ENCODE results near the gene KRTDAP.
"Not testable (repeated sequence)": the region's sequence is repeated elsewhere in the genome, so short reads cannot be mapped to it uniquely, and the experiment has no call there.

KRTDAP gene

DNA sequence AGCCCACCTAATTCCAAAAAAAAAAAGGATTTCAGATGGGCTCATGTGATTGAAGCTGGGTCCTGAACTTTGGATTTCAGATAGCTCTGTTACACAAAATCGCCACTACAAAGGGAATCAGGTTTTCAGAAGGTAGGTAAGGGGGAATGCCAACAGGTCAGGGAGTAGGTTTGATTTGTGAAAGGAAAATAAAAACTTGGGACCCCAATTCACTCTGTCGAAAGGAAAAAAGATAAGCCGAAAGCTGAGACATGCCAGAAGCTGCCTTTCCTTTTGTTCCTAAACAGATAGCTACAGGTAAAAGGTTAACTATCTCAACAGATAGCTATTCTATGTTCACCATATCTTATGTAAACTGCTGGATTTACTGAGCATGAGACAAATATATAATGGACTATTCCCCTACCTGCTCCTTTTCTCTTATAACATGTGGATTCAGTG is 4.0 kb downstream of the KRTDAP start:
- FAIRE-seq, result no peak
- no peak for DNase-seq (ENCODE audit: low spot score)

DNA sequence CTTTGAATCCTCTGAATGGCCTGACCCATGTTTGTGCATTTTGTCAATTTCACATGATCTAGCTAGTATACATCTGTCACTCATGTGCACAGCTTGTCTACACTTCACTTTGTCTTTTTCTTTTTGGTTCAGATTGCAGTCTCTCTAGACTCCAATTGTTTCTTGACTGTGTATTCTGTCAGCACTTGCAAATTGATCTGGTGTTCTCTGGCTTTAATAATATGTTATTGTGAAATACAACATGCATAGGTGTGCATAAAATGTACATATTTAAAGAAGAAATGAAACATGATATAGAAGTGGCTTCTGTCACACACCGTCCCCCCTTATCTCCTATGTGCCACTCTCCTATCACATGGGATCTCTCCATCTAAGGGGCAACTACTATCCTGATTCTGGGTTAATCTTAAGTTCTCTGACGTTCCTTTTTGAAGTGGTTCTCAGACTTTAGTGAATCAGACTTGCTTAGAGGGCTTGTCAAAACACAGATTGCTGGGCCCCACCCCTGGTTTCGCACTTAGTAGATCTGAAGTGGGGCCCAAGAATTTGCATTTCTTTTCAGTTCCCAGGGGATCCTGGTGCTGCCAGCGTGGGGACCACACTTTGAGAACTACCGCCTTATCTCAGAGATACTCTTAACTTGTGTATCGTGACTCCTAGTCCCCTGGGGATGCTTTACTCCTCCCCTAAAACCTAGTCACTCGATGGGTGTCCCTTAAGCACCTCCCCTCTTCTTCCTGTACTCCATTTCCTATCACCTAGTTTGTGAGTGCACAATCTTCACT is 5.8 kb downstream of the KRTDAP start:
- FAIRE-seq (no peak), DNase-seq (ENCODE audit: low spot score) (no peak)

DNA sequence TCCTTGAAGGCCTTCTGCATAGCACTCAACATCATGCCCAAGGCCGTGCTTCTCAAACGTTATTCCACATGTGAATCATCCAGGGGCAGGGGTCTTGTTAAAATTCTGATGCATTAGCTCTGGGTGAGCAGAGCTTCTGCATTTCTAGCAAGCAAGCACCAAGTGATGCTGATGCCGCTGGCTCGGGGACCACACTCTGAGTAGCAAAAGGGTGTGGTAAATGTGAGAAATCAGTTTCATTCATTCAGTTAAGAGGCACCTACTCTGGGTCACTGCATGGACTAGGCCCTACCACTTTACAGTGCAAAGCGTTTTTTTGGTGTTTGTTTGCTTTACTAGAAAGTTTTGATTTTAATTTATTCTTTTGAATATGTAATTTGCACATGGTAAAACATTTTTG is 7.2 kb downstream of the KRTDAP start:
- FAIRE-seq (no peak), DNase-seq (ENCODE audit: low spot score) (no peak)

DNA sequence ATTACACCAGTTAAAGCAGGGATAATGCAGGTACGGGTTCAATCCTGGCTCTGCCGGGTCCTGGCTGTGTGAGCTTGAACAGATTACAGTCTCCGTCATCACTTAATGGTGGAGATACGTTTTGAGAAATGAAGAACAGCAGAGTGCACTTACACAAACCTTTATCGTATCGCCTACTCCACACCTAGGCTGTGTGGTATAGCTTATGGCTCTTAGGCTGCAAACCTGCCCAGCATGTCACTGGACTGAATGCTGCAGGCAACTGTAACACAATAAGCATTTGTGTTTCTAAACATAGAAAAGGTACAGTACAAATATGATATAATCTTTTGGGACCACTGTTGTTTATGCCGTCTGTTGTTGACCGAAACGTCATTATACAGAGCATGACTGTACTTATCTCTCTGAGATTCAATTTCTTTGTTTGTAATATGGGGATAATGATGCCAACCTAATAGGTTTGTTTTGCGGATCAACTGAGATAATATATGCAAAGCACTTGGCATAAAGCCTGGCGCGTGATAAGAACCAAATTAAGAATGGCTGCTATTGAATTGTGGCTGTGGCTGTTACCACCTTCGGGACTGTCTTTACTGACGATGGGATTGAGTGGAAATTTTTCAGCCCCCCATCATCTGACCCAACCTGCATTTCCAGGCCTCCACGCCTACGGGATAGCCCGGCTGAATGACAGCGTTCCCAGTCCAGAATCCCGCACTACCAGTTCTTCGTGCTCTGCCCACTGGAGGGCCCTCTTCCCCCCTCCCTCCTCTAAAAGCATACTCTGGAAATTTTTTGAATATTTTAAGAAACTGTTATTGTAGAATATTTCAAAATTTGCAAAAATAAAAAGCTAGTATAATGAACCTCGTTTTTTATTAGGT is 11.2 kb downstream of the KRTDAP start:
- DNase-seq (ENCODE audit: low spot score), result no peak
- no peak for FAIRE-seq

DNA sequence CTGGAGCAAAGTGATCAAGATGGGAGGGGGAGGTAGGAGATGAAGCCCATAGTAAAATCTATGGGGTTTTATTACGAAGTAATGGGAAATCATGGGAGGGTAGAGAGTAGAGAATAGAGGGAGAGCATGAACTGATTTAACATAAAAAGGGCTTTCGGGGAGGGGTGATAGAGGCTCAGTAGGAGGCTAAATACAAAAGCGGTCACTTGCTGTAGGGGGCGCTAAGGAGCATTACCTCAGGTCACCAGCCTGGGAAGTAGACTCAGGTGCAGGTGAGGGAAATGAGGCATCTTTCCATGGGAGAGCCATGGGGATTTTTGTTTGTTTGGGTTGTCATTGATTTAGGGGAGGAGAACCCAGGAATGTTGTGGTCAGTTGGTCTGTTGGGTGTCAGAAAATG is 14.1 kb downstream of the KRTDAP start:
- DNase-seq (ENCODE audit: low spot score) (no peak), FAIRE-seq (no peak)

DNA sequence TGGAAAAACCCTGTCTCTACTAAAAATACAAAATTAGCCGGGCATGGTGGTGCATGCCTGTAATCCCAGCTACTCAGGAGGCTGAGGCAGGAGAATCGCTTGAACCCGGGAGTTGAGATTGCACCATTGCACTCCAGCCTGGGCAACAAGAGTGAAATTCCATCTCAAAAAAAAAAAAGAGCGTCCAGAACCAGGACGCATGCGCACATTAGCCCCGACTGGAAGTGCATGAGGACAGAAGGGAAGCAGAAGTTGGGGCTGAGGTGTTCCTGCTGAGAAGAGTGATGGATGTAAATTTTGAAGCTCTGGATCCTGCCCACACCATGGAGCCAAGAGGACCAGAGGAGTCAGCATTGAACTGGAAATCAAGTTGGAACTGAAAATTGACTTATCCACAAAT is 15.7 kb downstream of the KRTDAP start:
- not testable (repeated sequence) for DNase-seq (ENCODE audit: low spot score); FAIRE-seq

DNA sequence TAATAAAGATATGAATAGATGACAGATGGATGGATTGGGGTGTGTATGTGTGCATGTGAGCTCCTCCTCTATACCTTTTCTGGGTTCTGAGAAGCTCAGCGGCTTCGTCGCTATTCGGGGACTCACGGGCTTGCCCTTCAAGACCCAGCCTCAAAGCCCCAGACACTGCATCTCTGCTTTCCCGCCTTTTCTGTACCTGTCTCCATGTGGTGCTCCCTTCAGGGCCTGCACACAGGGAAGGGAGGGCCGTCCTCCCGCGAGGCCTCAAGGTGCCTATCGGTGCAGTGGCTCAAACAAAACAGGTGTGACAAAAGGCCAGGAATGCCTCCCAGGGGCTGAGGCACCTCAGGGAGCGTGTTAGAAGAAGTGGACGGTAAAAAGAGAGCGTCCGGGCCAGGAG is 16.2 kb downstream of the KRTDAP start:
- DNase-seq (ENCODE audit: low spot score), result no peak
- no peak for FAIRE-seq

DNA sequence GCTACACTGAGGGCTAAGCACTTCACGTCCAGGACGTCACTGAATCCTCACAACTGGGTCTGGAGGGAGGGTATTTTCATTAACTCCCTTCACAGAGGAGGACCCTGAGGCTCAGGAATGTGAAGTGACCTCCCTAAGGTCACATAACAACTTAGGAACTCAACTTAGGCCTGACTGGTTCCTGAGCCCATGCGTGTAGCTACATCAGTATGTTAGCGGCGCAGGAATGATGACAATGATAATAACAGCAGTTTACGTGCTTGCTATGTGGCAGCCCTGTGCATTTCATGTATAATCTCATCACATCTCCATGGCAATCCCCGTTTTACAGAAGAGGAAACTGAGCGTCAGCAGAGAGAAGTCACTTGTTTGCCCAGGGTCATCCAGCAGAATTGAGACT is 18.3 kb downstream of the KRTDAP start:
- DNase-seq (ENCODE audit: low spot score) (no peak), FAIRE-seq (no peak)

DNA sequence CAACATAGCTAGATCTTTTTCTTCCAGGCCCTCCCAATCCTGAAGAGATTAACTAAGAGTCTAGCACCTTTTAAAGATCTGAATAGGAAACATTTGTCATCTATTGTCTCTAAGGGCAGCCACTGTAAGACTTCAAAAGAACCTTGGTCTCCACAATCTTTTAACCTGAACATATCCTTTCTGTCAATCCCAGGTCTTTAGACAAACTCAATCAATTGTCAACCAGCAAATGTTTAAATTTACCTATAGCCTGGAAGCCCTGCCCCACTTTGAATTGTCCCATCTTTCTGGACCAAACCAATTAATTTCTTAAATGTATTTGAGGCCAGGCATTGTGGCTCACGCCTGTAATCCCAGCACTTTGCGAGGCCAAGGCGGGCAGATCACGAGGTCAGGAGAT is 19.2 kb downstream of the KRTDAP start:
- FAIRE-seq; DNase-seq (ENCODE audit: low spot score): not testable (repeated sequence)

DNA sequence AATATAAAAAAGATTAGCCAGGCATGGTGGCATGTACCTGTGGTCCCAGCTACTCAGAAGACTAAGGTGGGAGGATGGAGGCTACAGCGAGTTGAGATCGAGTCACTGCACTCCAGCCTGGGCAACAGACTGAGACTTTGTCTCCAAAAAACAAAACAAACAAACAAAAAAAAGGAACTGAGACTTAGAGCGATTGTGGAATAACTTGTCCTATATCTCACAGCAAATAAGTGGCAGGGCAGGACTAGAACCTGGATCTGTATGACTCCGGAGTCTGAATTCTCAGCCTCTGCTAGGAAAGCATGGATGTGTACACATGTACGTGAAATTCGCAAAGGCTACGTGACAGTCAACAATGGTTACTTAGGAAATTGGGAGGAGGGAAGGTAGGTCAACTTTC is 20.1 kb downstream of the KRTDAP start:
- no peak for FAIRE-seq

DNA sequence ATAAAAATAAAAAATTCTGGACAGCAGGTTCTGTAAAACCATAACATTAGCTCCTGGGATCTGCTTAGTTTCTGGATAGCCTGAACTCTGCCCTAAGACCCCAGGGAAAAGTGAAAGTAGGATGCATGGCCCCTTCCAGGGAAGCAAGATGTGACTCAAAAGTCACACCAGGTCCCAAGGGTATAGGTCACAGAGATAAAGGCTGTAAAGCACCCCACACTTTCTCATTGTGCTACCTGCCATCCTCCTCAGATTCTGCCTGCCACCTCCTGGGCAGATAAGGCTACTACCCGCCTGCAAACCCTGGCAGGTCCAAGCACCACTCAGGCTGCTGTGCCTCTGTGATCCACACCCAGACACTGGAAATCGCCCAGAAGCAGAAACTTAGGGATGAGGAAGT is 21.6 kb downstream of the KRTDAP start:
- FAIRE-seq (no peak), DNase-seq (ENCODE audit: low spot score) (no peak)

More for the DNA sequence above, 20.1 kb downstream of the KRTDAP start:
- no peak for DNase-seq (ENCODE audit: low spot score)

DNA sequence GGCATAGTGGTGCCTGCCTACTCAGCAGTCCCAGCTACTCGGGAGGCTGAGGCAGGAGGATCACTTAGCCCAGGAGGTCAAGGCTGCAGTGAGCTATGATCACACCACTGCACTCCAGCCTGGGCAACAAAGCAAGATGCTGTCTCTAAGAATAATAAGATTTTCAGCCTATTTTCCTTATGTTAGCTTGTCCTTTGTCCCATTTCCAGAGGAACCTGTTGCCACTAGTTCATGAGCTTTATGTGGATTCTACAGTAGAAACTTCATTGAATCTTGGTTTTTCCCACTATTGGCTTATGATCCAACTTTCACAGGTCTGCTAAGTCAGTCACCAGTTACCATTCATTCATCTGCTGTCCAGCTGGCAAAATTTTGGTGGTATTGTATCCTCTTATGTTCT is 24.0 kb downstream of the KRTDAP start:
- no peak for FAIRE-seq
- no peak for DNase-seq (ENCODE audit: low spot score)

DNA sequence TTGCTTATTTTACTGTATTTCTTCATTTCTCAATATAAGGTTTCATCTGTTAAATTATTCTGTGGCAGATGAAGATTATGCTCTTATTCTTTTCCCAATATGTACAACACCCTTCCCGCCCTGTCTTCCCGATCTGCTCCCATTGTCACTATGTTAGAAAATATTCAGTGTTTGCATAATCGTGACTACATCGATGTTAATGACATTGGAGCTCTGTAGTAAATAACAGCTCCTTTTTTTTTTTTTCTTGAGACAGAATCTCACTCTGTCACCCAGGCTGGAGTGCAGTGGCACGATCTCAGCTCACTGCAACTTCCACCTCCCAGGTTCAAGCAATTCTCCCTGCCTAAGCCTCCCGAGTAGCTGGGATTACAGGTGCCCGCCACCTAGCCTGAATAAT is 27.3 kb downstream of the KRTDAP start:
- not testable (repeated sequence) for DNase-seq (ENCODE audit: low spot score); FAIRE-seq

DNA sequence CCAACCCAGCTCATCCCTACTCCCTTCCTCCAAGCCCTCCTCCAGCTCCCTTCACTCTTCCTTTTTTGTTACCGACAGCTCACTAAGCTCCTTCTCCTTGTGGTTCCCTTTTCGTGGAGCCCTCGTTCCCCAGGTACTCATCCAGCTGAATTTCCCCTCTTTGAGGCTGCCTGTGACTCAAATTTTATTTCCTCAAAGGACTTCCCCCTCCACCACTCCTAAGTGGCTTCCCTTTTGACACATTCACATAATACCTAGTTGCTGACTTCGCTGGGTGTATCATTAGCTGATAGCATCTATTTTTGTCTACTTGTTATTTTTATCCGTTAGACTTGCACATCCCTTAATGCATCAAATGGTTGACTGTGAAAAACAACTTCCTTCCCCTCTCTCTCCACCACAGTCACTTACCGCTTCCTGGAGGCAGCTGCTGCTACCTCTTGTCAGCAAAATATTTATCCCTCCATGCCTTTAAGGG is 27.7 kb downstream of the KRTDAP start:
- FAIRE-seq (no peak), DNase-seq (ENCODE audit: low spot score) (no peak)

DNA sequence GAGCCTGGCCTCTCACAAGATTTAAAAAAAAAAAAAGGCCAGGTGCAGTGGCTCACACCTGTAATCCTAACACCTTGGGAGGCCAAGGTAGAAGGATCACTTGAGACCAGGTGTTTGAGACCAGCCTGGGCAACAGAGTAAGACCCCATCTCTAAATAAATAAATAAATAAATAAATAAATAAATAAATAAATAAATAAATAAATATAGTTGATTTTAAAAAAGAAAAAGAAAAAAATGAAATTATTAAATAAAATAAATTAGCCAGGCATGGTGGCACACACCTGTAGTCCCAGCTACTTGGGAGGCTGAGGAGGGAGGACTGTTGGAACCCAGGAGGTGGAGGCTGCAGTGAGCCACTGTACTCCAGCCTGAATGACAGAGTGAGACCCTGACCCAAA is 28.5 kb downstream of the KRTDAP start:
- not testable (repeated sequence) for DNase-seq (ENCODE audit: low spot score); FAIRE-seq

DNA sequence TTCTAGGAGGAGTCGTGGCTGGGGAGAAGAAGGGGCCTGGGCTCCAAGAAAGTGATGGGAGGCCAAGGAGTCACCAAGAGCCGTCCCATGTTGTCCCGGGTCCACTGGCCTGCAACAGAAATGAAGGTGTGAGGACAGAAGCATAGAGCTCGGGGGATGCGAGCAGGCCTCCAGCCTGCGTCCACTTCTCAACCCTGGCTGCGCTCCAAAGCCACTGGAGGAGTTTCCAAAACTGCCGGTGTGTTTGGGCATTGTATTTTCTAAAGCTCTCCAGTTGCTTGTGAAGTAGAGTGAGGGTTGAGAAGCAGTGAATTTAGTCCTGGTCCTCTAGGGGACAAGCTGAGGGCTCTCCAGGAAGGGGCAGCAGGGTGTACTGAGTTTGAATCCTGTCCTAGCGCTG is 29.2 kb downstream of the KRTDAP start:
- DNase-seq (ENCODE audit: low spot score) (no peak), FAIRE-seq (no peak)

DNA sequence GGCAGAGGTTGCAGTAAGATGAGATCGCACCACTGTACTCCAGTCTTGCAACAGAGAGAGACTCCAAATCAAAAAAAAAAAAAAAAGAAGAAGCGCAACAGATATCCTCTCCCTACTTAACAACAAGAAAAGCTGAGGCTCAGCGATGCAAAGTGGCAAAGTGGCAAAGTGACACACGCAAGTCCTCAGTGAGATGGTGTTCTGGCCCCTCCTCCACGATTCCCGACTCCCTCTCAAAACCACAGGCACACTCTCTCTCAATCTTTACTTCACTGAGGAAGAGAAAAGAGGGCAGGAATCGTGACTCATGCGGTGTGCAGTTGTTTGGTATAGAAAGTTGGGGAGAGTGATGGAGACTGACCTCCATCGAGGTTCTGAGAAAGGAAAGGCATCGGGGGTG is 29.7 kb downstream of the KRTDAP start:
- FAIRE-seq (no peak), DNase-seq (ENCODE audit: low spot score) (no peak)

DNA sequence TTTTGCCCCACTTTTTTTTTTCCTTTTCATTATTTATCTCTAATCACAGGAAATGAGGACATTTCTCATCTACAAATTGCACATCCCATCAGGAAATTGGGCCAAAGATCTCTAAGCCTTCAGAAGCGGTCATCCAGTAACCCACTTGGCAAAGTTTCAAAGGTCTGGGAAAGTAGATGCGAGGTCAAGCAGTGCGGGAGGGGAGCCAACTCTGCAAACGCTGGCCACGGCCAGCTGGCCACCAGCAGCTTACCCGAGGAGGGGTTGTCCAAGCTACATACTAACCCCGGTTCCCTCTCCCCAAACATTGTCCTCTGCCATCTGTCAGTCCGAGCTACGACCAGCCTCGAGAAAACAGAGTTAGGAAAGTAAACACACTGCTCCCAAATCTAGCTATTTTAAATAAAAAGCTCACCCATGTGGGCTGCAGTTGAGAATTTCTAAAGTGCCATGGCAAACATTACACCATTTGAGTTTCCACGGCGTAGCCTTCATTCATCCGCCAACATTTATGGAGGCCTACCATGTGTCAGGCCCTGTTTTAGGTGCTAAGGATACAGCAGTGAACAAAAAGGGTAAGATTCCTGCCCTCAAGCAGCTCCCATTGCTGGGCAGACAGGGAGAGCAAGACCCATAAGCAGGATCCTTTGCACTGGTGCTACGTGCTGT is 30.7 kb downstream of the KRTDAP start:
- DNase-seq (ENCODE audit: low spot score) (no peak), FAIRE-seq (no peak)

DNA sequence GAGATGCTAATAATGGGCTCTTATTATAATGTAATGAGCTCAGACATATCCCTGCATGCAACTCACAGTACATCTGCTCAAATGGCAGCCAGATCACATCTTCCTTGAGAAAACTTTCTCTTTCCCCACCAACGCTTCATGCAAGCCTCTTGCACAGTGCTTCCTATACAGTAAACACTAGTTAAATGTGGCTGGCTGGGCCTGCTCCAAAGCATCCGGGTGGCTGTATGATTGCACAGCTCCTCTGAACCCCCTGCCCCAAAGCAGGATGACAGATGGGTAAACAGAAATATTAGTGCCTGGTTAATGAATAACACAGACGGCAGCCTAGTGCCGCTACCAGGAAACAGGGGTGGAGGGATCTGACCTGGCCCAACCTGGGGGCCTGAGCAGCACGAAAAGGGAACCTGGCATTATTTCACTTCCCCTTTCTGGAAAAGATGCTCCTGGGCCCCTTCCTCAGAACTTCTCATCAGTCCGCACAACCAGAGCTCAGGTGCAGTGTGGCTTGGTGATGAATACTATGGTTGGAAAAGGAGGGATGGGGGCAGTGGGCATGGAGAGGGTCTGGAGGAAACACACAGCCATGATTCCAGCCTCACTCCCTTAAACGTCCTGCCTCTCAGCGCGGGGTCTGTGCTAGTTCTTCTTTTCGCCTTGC is 31.4 kb downstream of the KRTDAP start:
- FAIRE-seq (no peak), DNase-seq (ENCODE audit: low spot score) (no peak)

DNA sequence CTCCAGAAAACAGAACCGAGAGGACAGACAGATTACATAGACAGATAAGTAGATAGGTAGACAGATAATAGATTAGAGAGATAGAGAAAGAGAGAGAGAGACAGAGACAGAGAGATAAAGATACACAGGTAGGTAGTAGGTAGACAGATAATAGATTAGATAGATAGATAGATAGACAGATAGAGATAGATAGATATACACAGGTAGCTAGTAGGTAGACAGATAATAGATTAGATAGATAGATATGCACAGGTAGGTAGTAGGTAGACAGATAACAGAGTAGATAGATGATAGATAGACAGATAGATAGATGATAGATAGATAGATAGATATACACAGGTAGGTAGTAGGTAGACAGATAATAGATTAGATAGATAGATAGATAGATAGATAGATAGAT is 32.1 kb downstream of the KRTDAP start:
- DNase-seq (ENCODE audit: low spot score) (no peak), FAIRE-seq (no peak)

DNA sequence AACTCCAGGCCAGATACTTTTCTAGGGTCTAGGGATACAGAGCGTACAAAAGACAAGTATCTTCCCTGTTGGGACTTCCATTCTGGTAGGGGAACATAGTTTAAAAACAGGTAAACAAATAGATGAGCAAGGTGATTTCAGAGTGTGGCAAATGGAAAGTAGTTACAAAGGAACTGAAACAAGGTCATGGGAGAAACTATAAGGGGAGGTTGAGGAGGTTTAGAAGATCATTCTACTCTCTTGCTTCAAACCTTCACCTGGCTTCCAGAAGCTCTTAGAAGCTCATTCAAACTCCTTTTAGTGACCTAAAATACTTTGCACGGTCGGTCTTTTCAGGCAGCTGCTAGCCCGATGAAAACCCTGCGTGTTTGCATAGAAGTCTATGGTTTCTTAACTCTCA is 33.1 kb downstream of the KRTDAP start:
- no peak for DNase-seq (ENCODE audit: low spot score)
- FAIRE-seq, result no peak

All from RCC 7860 (cell line).